ENCODE measurements around the gene PRAMEF1.

Gene PRAMEF1

DNA sequence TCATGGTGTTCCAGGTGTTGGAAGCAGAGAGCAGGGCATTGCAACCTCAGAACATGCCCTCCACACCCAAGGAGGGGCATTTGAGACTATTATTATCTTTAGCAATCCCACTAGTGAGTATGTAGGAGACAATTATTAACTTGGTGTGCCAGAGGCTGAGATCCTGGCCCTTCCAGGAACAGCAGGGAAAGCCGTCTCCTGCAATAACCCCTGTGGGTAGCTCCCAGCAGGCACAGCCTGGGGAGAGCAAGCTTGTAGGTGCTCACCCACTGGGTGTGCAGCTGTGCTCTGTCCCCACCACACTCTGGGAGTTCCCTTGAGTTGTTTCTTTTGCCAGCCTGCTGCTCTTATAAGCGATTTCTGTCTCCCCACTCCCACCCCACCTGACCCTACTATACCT lies 34.9 kb upstream of the PRAMEF1 start:
- no peak overlapping the region for H3K4me3 ChIP-seq (ENCODE audit: low read depth, low read length)
- POLR2A ChIA-PET, result no interaction called here
- CTCF ChIA-PET, result no interaction called here
- H3K27ac ChIP-seq (ENCODE audit: extremely low read depth, low read depth, low read length), result no peak overlapping the region
- TF ChIP-seq SP7 (tag by site-specific recombination; IDR thresholded peaks at IDR 0.05) (no peak), ZIC2 (tag by site-specific recombination; IDR thresholded peaks at IDR 0.05) (peak; percentile 87)
- no peaks in the 10 kb centered on the region for H3K4me1 ChIP-seq (ENCODE audit: control insufficient read depth, insufficient read depth, low read length)
- no peaks in the 10 kb centered on the region for H3K9me3 ChIP-seq (ENCODE audit: control insufficient read depth, insufficient read depth, low read depth, low read length)
- H3K36me3 ChIP-seq (ENCODE audit: control insufficient read depth in 2 of 2, insufficient read depth in 1 of 2, low read length in 2 of 2), result no peaks in the 10 kb centered on the region

- ChIA-PET POLR2A (no interaction called here), CTCF (interaction anchor here (0.5 to 0.8 kb wide), 4 partner anchors 98 to 1442 kb away, joined by 3 to 7 read pairs (median 4); no protein-coding TSS in a partner anchor)
- TF ChIP-seq ZFHX2 (tag by site-specific recombination; conservative IDR thresholded peaks at IDR 0.05), result no peak
- no peak for TF ChIP-seq ZNF341 (tag by site-specific recombination; IDR thresholded peaks at IDR 0.05; ENCODE audit: low read depth)
- no peak for TF ChIP-seq PRDM6 (tag by site-specific recombination; IDR thresholded peaks at IDR 0.05)
- no peak for TF ChIP-seq ZBTB8A (tag by site-specific recombination; IDR thresholded peaks at IDR 0.05)
- no peak for TF ChIP-seq ZNF404 (tag by site-specific recombination; IDR thresholded peaks at IDR 0.05)
- no peak for TF ChIP-seq FEZF1 (tag by site-specific recombination; IDR thresholded peaks at IDR 0.05)
- TF ChIP-seq MEIS1 (CRISPR knock-in tag; IDR thresholded peaks at IDR 0.05; ENCODE audit: borderline replicate concordance), result no peak
- no peak for TF ChIP-seq SCRT1 (tag by site-specific recombination; IDR thresholded peaks at IDR 0.05; ENCODE audit: borderline replicate concordance)
- no peak for TF ChIP-seq ZNF2 (tag by site-specific recombination; IDR thresholded peaks at IDR 0.05)
- TF ChIP-seq ZNF514 (tag by site-specific recombination; IDR thresholded peaks at IDR 0.05), result no peak
- TF ChIP-seq, protein P1, sequence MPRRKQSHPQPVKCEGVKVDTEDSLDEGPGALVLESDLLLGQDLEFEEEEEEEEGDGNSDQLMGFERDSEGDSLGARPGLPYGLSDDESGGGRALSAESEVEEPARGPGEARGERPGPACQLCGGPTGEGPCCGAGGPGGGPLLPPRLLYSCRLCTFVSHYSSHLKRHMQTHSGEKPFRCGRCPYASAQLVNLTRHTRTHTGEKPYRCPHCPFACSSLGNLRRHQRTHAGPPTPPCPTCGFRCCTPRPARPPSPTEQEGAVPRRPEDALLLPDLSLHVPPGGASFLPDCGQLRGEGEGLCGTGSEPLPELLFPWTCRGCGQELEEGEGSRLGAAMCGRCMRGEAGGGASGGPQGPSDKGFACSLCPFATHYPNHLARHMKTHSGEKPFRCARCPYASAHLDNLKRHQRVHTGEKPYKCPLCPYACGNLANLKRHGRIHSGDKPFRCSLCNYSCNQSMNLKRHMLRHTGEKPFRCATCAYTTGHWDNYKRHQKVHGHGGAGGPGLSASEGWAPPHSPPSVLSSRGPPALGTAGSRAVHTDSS (tag by site-specific recombination; IDR thresholded peaks at IDR 0.05), result no peak
- no peak for TF ChIP-seq ZNF19 (tag by site-specific recombination; IDR thresholded peaks at IDR 0.05; ENCODE audit: low read depth)
- no peak for TF ChIP-seq ZNF426 (tag by site-specific recombination; IDR thresholded peaks at IDR 0.05)
- no peak for TF ChIP-seq ZNF132 (tag by site-specific recombination; IDR thresholded peaks at IDR 0.05; ENCODE audit: borderline replicate concordance)
- no peak overlapping the region for H3K27ac ChIP-seq (ENCODE audit: extremely low read depth, low read depth, low read length)
- no peak overlapping the region for H3K4me3 ChIP-seq (ENCODE audit: low read depth, low read length)
- no peaks in the 10 kb centered on the region for H3K36me3 ChIP-seq (ENCODE audit: control insufficient read depth in 2 of 2, insufficient read depth in 1 of 2, low read length in 2 of 2)
- H3K4me1 ChIP-seq (ENCODE audit: control insufficient read depth, insufficient read depth, low read length), result no peaks in the 10 kb centered on the region
- H3K9me3 ChIP-seq (ENCODE audit: control insufficient read depth, insufficient read depth, low read depth, low read length), result no peaks in the 10 kb centered on the region
Measured at GRCh38 chr1:12756768-12757413, 34.3 kb upstream of the PRAMEF1 start.

GRCh38 chr1:12757836-12758235 lies 33.4 kb upstream of the PRAMEF1 start:
- no peaks in the 10 kb centered on the region for H3K36me3 ChIP-seq (ENCODE audit: control insufficient read depth in 2 of 2, insufficient read depth in 1 of 2, low read length in 2 of 2)
- CTCF ChIA-PET, result interaction anchor here (0.7 to 0.8 kb wide), 2 partner anchors 99 to 1441 kb away, joined by 3 to 7 read pairs; no protein-coding TSS in a partner anchor
- no peak overlapping the region for H3K27ac ChIP-seq (ENCODE audit: extremely low read depth, low read depth, low read length)
- H3K4me1 ChIP-seq (ENCODE audit: control insufficient read depth, insufficient read depth, low read length), result no peaks in the 10 kb centered on the region
- no peaks in the 10 kb centered on the region for H3K9me3 ChIP-seq (ENCODE audit: control insufficient read depth, insufficient read depth, low read depth, low read length)
- no peak overlapping the region for H3K4me3 ChIP-seq (ENCODE audit: low read depth, low read length)
- TF ChIP-seq HOXD13 (CRISPR knock-in tag; IDR thresholded peaks at IDR 0.05; ENCODE audit: borderline replicate concordance), result no peak
- POLR2A ChIA-PET, result no interaction called here
